Hepatocyte (in vitro differentiated cells): ENCODE results near the gene MSH3. TPM values are rescaled to one million over a fixed set of nuclear protein-coding genes. Genes with fewer than 3 reads are reported as not detected.

Experiments
- DNase-seq: peaks from one replicate; pipeline ENCODE4 v3.0.0-alpha.2; 2016; ENCODE audit warnings: low spot score
- H2AFZ ChIP-seq: fragments of 200-600 bp; sonication (generic); 2 replicates; pipeline ENCODE4 v1.6.0; 2016; ENCODE audit warnings: antibody characterized with exemption, mild to moderate bottlenecking
- H3K27ac ChIP-seq: fragments of 200-600 bp; sonication (generic); 2 replicates; pipeline ENCODE4 v1.5.1; 2016; ENCODE audit warnings: mild to moderate bottlenecking
- H3K27me3 ChIP-seq: fragments of 200-600 bp; sonication (generic); 2 replicates; pipeline ENCODE4 v1.6.1; 2016
- H3K36me3 ChIP-seq: fragments of 200-600 bp; sonication (generic); replicated peaks from 2 replicates; pipeline ENCODE4 v1.5.1; 2016; ENCODE audit warnings: low read depth; ENCODE audit not compliant: insufficient read depth
- H3K4me1 ChIP-seq: fragments of 200-600 bp; sonication (generic); 2 replicates; pipeline ENCODE4 v1.5.1; 2016; ENCODE audit warnings: mild to moderate bottlenecking, moderate library complexity; ENCODE audit not compliant: insufficient read depth
- H3K4me2 ChIP-seq: fragments of 200-600 bp; sonication (generic); 2 replicates; pipeline ENCODE4 v1.6.0; 2016
- H3K4me3 ChIP-seq: fragments of 200-600 bp; sonication (generic); 2 replicates; pipeline ENCODE4 v1.5.1; 2016; ENCODE audit warnings: mild to moderate bottlenecking
- H3K79me2 ChIP-seq: fragments of 200-600 bp; sonication (generic); 2 replicates; pipeline ENCODE4 v1.6.0; 2017; ENCODE audit warnings: mild to moderate bottlenecking
- H3K9me2 ChIP-seq: fragments of 200-600 bp; sonication (generic); replicated peaks from 2 replicates; pipeline ENCODE4 v1.6.0; 2017; ENCODE audit warnings: mild to moderate bottlenecking; ENCODE audit not compliant: insufficient read depth
- H3K9me3 ChIP-seq: fragments of 200-600 bp; sonication (generic); 2 replicates; pipeline ENCODE4 v1.5.1; 2016; ENCODE audit warnings: low read depth, mild to moderate bottlenecking
- H4K20me1 ChIP-seq: fragments of 200-600 bp; sonication (generic); 2 replicates; pipeline ENCODE4 v1.6.0; 2016; ENCODE audit warnings: mild to moderate bottlenecking; ENCODE audit not compliant: insufficient read depth, poor library complexity, severe bottlenecking
- CTCF ChIP-seq: fragments of 200-600 bp; sonication (generic); IDR thresholded peaks from 2 replicates; pipeline ENCODE4 v1.5.1; 2016; ENCODE audit warnings: antibody characterized with exemption, mild to moderate bottlenecking; ENCODE audit not compliant: poor library complexity
- EZH2 ChIP-seq: fragments of 200-600 bp; sonication (generic); IDR thresholded peaks from 2 replicates; pipeline ENCODE4 v1.6.1; 2016; ENCODE audit warnings: antibody characterized with exemption, mild to moderate bottlenecking, borderline replicate concordance
- EZH2phosphoT487 ChIP-seq: fragments of 200-600 bp; sonication (generic); IDR thresholded peaks from one replicate; pipeline ENCODE4 v1.6.1; 2018; ENCODE audit warnings: antibody characterized with exemption, mild to moderate bottlenecking, low read depth, moderate library complexity; ENCODE audit not compliant: unreplicated experiment, severe bottlenecking
- WGBS: methylation state at CpG from one replicate; pipeline ENCODE4 v1.1.6; 2016; ENCODE audit warnings: low lambda C conversion rate; ENCODE audit errors: missing lambda C conversion rate; 5-methylcytosine and 5-hydroxymethylcytosine counted together
- polyA plus RNA-seq: library from polyadenylated mRNA; unstranded; fragments of >200 nt; fragmentation: Nextera tagmentation; extraction: Ambion mirVana; gene quantifications from 2 replicates; pipeline ENCODE4 v1.2.1, GENCODE V29; 2016
- small RNA-seq: library from RNA; depleted of rRNA; stranded (forward); fragments of <200 nt; gene quantifications from one replicate; pipeline ENCODE3, GENCODE V24; 2014
- total RNA-seq: library from RNA; depleted of rRNA; stranded (reverse); fragments of >200 nt; gene quantifications from 2 replicates; pipeline ENCODE4 v1.2.3, GENCODE V29; 2014

The MSH3 gene
- total and polyA plus RNA-seq, 2 experiments from 2014 or later: 8.1 to 13.2 TPM

- Histone ChIP-seq H2AFZ (no peak overlapping the region), H3K27me3 (no peaks in the 10 kb centered on the region), H3K79me2 (no peaks in the 10 kb centered on the region), H3K9me2 (no peaks in the 10 kb centered on the region), H3K4me1 (peaks cover 10% of the 10 kb centered on the region), H3K4me2 (no peak overlapping the region), H3K9me3 (no peaks in the 10 kb centered on the region), H3K27ac (no peak overlapping the region), H3K4me3 (no peak overlapping the region), H3K36me3 (no peaks in the 10 kb centered on the region), H4K20me1 (no peaks in the 10 kb centered on the region)
- no peak for TF ChIP-seq CTCF
- no peak for TF ChIP-seq EZH2
- TF ChIP-seq EZH2phosphoT487: no peak
- DNase-seq: no peak
Observed at GRCh38 chr5:80921026-80921425, 266.6 kb downstream of the MSH3 start.

- 83% methylated on average over 1 of the region's 1 CpG for WGBS
- Histone ChIP-seq H3K9me3 (no peaks in the 10 kb centered on the region), H3K27ac (no peak overlapping the region), H4K20me1 (no peaks in the 10 kb centered on the region), H3K4me2 (no peak overlapping the region), H3K9me2 (no peaks in the 10 kb centered on the region), H3K4me3 (no peak overlapping the region), H2AFZ (no peak overlapping the region), H3K4me1 (no peaks in the 10 kb centered on the region), H3K36me3 (no peaks in the 10 kb centered on the region), H3K79me2 (no peaks in the 10 kb centered on the region), H3K27me3 (no peaks in the 10 kb centered on the region)
- no peak for TF ChIP-seq EZH2phosphoT487
- no peak for TF ChIP-seq CTCF
- TF ChIP-seq EZH2: no peak
- no peak for DNase-seq
Observed at GRCh38 chr5:80925931-80926330, 271.5 kb downstream of the MSH3 start.

Small RNAs within 50 kb of the gene (small RNA-seq; reads per million reads assigned to genes)
- not detected for gene MTRNR2L2

Other genes with a start within 250 kb of the MSH3 start
- 40.7 and 48.4 TPM in 2 replicates for gene ZFYVE16, start 246.6 kb upstream of the MSH3 start, total RNA-seq
- 12.5 and 15.5 TPM in 2 replicates for gene ZFYVE16, start 246.6 kb upstream of the MSH3 start, polyA plus RNA-seq
- 2.7 and 5.3 TPM in 2 replicates for gene FAM151B, start 166.6 kb upstream of the MSH3 start, total RNA-seq
- gene FAM151B, start 166.6 kb upstream of the MSH3 start, polyA plus RNA-seq: 0.94 and 1.9 TPM in 2 replicates
- gene ANKRD34B, start 84.4 kb upstream of the MSH3 start, total RNA-seq: not detected in 2 replicates
- not detected in 2 replicates for gene ANKRD34B, start 84.4 kb upstream of the MSH3 start, polyA plus RNA-seq
- gene DHFR, start 331 bp downstream of the MSH3 start, total RNA-seq: 20.8 and 26.5 TPM in 2 replicates
- gene DHFR, start 331 bp downstream of the MSH3 start, polyA plus RNA-seq: 6.5 and 7.9 TPM in 2 replicates